HepG2 (cell line): Measurements from ENCODE around the gene SGF29. TPM values are rescaled to one million over a fixed set of nuclear protein-coding genes. Genes with fewer than 3 reads are reported as not detected.

Experiments
- BCLAF1 ChIP-seq: fragments of 450-650 bp; IDR thresholded peaks from 2 replicates; pipeline ENCODE4 v1.6.1; 2017; ENCODE audit warnings: mild to moderate bottlenecking
- GZF1 ChIP-seq: sonication (generic); formaldehyde crosslinking; IDR thresholded peaks from 2 replicates; pipeline ENCODE4 v1.5.1; 2020; ENCODE audit warnings: mild to moderate bottlenecking, missing genetic modification reagents
- HNRNPK ChIP-seq: fragments of 200-400 bp; formaldehyde crosslinking; IDR thresholded peaks from 2 replicates; pipeline ENCODE4 v1.6.1; 2018; ENCODE audit warnings: low read length, low read depth, moderate library complexity, mild to moderate bottlenecking; ENCODE audit not compliant: poor library complexity, severe bottlenecking
- MYNN ChIP-seq: sonication (generic); formaldehyde crosslinking; IDR thresholded peaks from 2 replicates; pipeline ENCODE4 v1.4.0; 2020; ENCODE audit warnings: mild to moderate bottlenecking, low read depth, missing genetic modification reagents
- NFRKB ChIP-seq: fragments of 450-650 bp; IDR thresholded peaks from 2 replicates; pipeline ENCODE4 v1.6.1; 2017
- SRY ChIP-seq: sonication (generic); formaldehyde crosslinking; IDR thresholded peaks from 2 replicates; pipeline ENCODE4 v1.8.0; 2022; ENCODE audit warnings: mild to moderate bottlenecking, missing genetic modification reagents
- STAT5B ChIP-seq: sonication (generic); formaldehyde crosslinking; IDR thresholded peaks from 2 replicates; pipeline ENCODE4 v1.4.0; 2020; ENCODE audit warnings: missing genetic modification reagents
- ZNF225 ChIP-seq: sonication (generic); formaldehyde crosslinking; IDR thresholded peaks from 2 replicates; pipeline ENCODE4 v1.4.0; 2020; ENCODE audit warnings: mild to moderate bottlenecking, missing genetic modification reagents
- ZNF276 ChIP-seq: sonication (generic); formaldehyde crosslinking; IDR thresholded peaks from 2 replicates; pipeline ENCODE4 v1.4.0; 2020; ENCODE audit warnings: mild to moderate bottlenecking, low read depth, missing genetic modification reagents
- ZNF281 ChIP-seq: sonication (generic); formaldehyde crosslinking; IDR thresholded peaks from 2 replicates; pipeline ENCODE4 v1.4.0; 2020; ENCODE audit warnings: missing genetic modification reagents, borderline replicate concordance
- ZNF383 ChIP-seq: sonication (generic); formaldehyde crosslinking; IDR thresholded peaks from 2 replicates; pipeline ENCODE4 v1.4.0; 2020; ENCODE audit warnings: missing genetic modification reagents, mild to moderate bottlenecking, borderline replicate concordance
- ZNF558 ChIP-seq: sonication (generic); formaldehyde crosslinking; IDR thresholded peaks from 2 replicates; pipeline ENCODE4 v1.9.0; 2022; ENCODE audit warnings: mild to moderate bottlenecking, missing genetic modification reagents, borderline replicate concordance
- ZNF605 ChIP-seq: sonication (generic); formaldehyde crosslinking; IDR thresholded peaks from 2 replicates; pipeline ENCODE4 v1.8.0; 2022; ENCODE audit warnings: mild to moderate bottlenecking, missing genetic modification reagents
- ZNF609 ChIP-seq: sonication (generic); formaldehyde crosslinking; IDR thresholded peaks from 2 replicates; pipeline ENCODE4 v1.4.0; 2020; ENCODE audit warnings: mild to moderate bottlenecking, missing genetic modification reagents, borderline replicate concordance
- ZSCAN25 ChIP-seq: sonication (generic); formaldehyde crosslinking; IDR thresholded peaks from 2 replicates; pipeline ENCODE4 v1.8.0; 2022; ENCODE audit warnings: mild to moderate bottlenecking, missing genetic modification reagents
- ZSCAN29 ChIP-seq: sonication (generic); formaldehyde crosslinking; conservative IDR thresholded peaks from 2 replicates; pipeline ENCODE4 v1.4.0; 2020; ENCODE audit warnings: mild to moderate bottlenecking, missing genetic modification reagents
- polyA plus RNA-seq, 8 experiments: library from polyadenylated mRNA; depleted of rRNA in 3 of 8; stranded (reverse) in 7 of 8; unstranded in 1 of 8; fragments of >200 nt; fragmentation: Illumina TruSeq in 4 of 8; extraction: Trizol in 4 of 8; gene quantifications; 2 replicates each; pipeline versions ENCODE4 v1.2.1 to v1.2.3, GENCODE V29; 2011 to 2016; ENCODE audit warnings: low read depth in 4 of 8, missing spikeins in 1 of 8, mixed read lengths in 1 of 8; ENCODE audit not compliant: insufficient read depth in 1 of 8
- total RNA-seq, 5 experiments: library from RNA; depleted of rRNA; stranded (reverse); fragments of >200 nt; fragmentation: Illumina TruSeq; extraction: Trizol; gene quantifications; 2 replicates each; pipeline ENCODE4 v1.2.3, GENCODE V29; 2016; ENCODE audit warnings: low read depth in 1 of 5

SGF29 gene
- total and polyA plus RNA-seq, 2 of the 13 experiments (the other 11 are each of a cell fraction or from before 2014, with no cell fraction given), result 5.0 to 29.4 TPM

- no peak for TF ChIP-seq ZNF276 (CRISPR knock-in tag)
- peak; percentile 83 for TF ChIP-seq ZNF605 (CRISPR knock-in tag)
- TF ChIP-seq HNRNPK, result no peak
- TF ChIP-seq GZF1, result peak; percentile 64; the same call in 1 of the 2 replicates
- TF ChIP-seq ZNF281, result peak; percentile 38; the same call in 1 of the 2 replicates
- TF ChIP-seq NFRKB, result no peak
- no peak; the same call in 1 of the 2 replicates for TF ChIP-seq ZNF225 (CRISPR knock-in tag)
- no peak for TF ChIP-seq STAT5B
- TF ChIP-seq MYNN (CRISPR knock-in tag), result no peak
- no peak; the same call in 1 of the 2 replicates for TF ChIP-seq SRY (CRISPR knock-in tag)
- TF ChIP-seq ZNF383 (CRISPR knock-in tag), result no peak
- TF ChIP-seq BCLAF1, result no peak
- peak; percentile 97 for TF ChIP-seq ZSCAN25 (CRISPR knock-in tag)
- TF ChIP-seq ZNF558 (CRISPR knock-in tag), result 0 out of 2 replicates have a peak, but pooled peaks have one; percentile 40
- no peak for TF ChIP-seq ZNF609 (CRISPR knock-in tag)
- TF ChIP-seq ZSCAN29 (CRISPR knock-in tag), result 0 out of 2 replicates have a peak, but pooled peaks have one; percentile 2
Measured at GRCh38 chr16:28596840-28597691, 43.3 kb downstream of the SGF29 start, which contains the start of gene SULT1A2 (continued).
